OCI-LY1 (cell line): Measurements from ENCODE around the gene DYDC2.
"Not testable (repeated sequence)": the region's sequence is repeated elsewhere in the genome, so short reads cannot be mapped to it uniquely, and the experiment has no call there.

Source experiments
- H2AFZ ChIP-seq: fragments of 200-600 bp; sonication (generic), shearing (Covaris generic); 2 replicates; pipeline ENCODE4 v1.6.0; 2014; ENCODE audit warnings: antibody characterized with exemption, mild to moderate bottlenecking, low read length
- H3F3A ChIP-seq: fragments of 200-600 bp; sonication (generic), shearing (Covaris generic); 2 replicates; pipeline ENCODE4 v1.6.0; 2014; ENCODE audit warnings: mild to moderate bottlenecking, antibody characterized with exemption, low read length, moderate library complexity; ENCODE audit not compliant: insufficient read depth
- H3K27ac ChIP-seq: fragments of 200-600 bp; sonication (generic); 2 replicates; pipeline ENCODE4 v1.5.1; 2014; ENCODE audit warnings: low read length, mixed run types, mild to moderate bottlenecking, low read depth; ENCODE audit not compliant: poor library complexity, severe bottlenecking
- H3K27me3 ChIP-seq: fragments of 200-600 bp; sonication (generic); 2 replicates; pipeline ENCODE4 v1.6.0; 2014; ENCODE audit warnings: antibody characterized with exemption, mild to moderate bottlenecking, low read length, moderate library complexity; ENCODE audit not compliant: insufficient read depth
- H3K36me3 ChIP-seq: fragments of 200-600 bp; sonication (generic); 2 replicates; pipeline ENCODE4 v1.6.1; 2014; ENCODE audit warnings: mild to moderate bottlenecking, antibody characterized with exemption, low read length, moderate library complexity, mixed read lengths; ENCODE audit not compliant: insufficient read depth
- H3K4me1 ChIP-seq: fragments of 200-600 bp; sonication (generic); 2 replicates; pipeline ENCODE4 v1.5.1; 2014; ENCODE audit warnings: mild to moderate bottlenecking, low read length, moderate library complexity; ENCODE audit not compliant: insufficient read depth, severe bottlenecking
- H3K4me2 ChIP-seq: fragments of 200-600 bp; sonication (generic), shearing (Covaris generic); 2 replicates; pipeline ENCODE4 v1.6.1; 2014; ENCODE audit warnings: low read length
- H3K4me3 ChIP-seq: fragments of 200-600 bp; sonication (generic); 2 replicates; pipeline ENCODE4 v1.5.1; 2014; ENCODE audit warnings: low read length, low read depth, mild to moderate bottlenecking, mixed read lengths; ENCODE audit not compliant: poor library complexity, severe bottlenecking
- H3K79me2 ChIP-seq: fragments of 200-600 bp; shearing (Covaris generic); 2 replicates; pipeline ENCODE4 v1.6.1; 2016; ENCODE audit warnings: mixed run types, low read length, mixed read lengths; ENCODE audit not compliant: insufficient read depth
- H3K9ac ChIP-seq: fragments of 200-600 bp; sonication (generic), shearing (Covaris generic); 2 replicates; pipeline ENCODE4 v1.6.1; 2014; ENCODE audit warnings: mild to moderate bottlenecking, low read length, mixed read lengths
- H3K9me2 ChIP-seq: fragments of 200-600 bp; sonication (generic), shearing (Covaris generic); 2 replicates; pipeline ENCODE4 v1.6.1; 2014; ENCODE audit warnings: low read depth, mild to moderate bottlenecking, low read length, mixed read lengths
- H3K9me3 ChIP-seq: fragments of 200-600 bp; shearing (Covaris generic); 2 replicates; pipeline ENCODE4 v1.6.1; 2014; ENCODE audit warnings: low read length, mixed read lengths
- H4K20me1 ChIP-seq: fragments of 200-600 bp; sonication (generic), shearing (Covaris generic); 2 replicates; pipeline ENCODE4 v1.6.0; 2016; ENCODE audit warnings: mild to moderate bottlenecking, low read length; ENCODE audit not compliant: insufficient read depth
- EZH2 ChIP-seq: fragments of 200-600 bp; sonication (generic), shearing (Covaris generic); IDR thresholded peaks from 2 replicates; pipeline ENCODE4 v1.8.0; 2017; ENCODE audit warnings: borderline replicate concordance, mixed run types, mild to moderate bottlenecking, antibody characterized with exemption, low read length, moderate library complexity, mixed read lengths
- TF ChIP-seq, protein P1 (sequence below): fragments of 200-600 bp; sonication (generic), shearing (Covaris generic); IDR thresholded peaks from 2 replicates; pipeline ENCODE4 v1.5.1; 2017; ENCODE audit warnings: mild to moderate bottlenecking, antibody characterized with exemption, low read length, moderate library complexity, mixed read lengths

DYDC2 gene

DNA sequence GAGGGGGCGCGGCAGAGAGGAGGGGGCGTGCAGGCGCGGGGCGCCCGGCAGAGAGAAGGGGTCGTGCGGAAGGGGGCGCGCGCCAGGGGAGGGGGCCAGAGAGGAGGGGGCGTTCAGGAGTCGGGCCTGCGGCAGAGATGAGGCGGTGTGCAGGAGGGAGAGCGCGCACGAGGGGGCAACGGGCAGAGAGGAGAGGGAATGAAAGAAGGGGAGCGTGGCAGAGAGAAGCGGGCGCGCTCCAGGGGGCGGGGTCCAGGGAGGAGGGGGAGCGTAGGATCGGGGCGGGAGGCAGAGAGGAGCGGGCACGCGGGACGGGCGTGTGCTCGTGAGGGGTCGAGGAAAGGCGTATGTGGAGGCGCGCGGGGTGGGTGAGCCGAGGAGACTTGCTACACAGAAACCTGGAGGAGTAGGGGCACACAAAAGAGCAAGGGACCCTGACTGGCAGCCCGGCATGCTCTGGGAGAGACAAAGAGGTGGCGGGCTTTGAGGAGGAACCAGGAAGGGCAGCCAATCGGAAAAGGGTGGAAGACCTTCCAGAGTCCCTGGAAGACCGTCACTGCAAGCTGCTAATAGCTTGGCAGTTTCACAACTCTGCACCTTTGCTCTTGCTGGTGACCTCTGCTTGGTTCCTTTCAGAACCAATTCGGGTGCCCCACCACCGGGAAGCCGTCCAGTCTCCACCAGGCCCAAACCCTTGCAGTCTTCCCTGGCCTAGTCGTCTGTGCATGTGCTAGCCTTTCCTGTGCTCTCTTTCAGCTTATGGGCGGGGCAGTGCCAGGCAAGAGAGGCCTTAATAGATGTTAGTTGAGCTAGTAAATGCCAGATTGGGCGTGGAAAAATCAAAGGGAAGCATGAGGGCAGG is 639 bp downstream of the DYDC2 start:
- Histone ChIP-seq H3K27me3 (no peaks in the 10 kb centered on the region), H3K4me3 (no peak overlapping the region), H3K79me2 (no peaks in the 10 kb centered on the region), H3F3A (no peaks in the 10 kb centered on the region), H3K9me3 (no peaks in the 10 kb centered on the region), H3K9ac (no peak overlapping the region), H4K20me1 (no peaks in the 10 kb centered on the region), H3K9me2 (no peaks in the 10 kb centered on the region), H3K36me3 (no peaks in the 10 kb centered on the region), H2AFZ (no peak overlapping the region), H3K4me1 (no peaks in the 10 kb centered on the region), H3K4me2 (no peak overlapping the region), H3K27ac (no peak overlapping the region)
- no peak for TF ChIP-seq EZH2
- TF ChIP-seq, protein P1, sequence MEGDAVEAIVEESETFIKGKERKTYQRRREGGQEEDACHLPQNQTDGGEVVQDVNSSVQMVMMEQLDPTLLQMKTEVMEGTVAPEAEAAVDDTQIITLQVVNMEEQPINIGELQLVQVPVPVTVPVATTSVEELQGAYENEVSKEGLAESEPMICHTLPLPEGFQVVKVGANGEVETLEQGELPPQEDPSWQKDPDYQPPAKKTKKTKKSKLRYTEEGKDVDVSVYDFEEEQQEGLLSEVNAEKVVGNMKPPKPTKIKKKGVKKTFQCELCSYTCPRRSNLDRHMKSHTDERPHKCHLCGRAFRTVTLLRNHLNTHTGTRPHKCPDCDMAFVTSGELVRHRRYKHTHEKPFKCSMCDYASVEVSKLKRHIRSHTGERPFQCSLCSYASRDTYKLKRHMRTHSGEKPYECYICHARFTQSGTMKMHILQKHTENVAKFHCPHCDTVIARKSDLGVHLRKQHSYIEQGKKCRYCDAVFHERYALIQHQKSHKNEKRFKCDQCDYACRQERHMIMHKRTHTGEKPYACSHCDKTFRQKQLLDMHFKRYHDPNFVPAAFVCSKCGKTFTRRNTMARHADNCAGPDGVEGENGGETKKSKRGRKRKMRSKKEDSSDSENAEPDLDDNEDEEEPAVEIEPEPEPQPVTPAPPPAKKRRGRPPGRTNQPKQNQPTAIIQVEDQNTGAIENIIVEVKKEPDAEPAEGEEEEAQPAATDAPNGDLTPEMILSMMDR: no peak

DNA sequence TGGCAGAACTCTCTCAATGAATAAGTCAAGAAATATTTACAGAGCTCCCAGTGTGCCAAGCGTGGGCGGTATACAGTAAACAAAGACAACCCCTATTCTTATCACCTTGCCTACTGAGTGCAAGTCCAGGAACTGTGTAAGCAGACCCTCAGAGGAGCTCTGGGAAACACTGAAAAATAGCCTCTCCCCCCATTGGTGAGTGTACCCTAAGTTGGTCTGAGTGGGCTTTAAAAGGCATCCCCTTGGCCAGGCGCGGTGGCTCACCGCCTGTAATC is 1.2 kb downstream of the DYDC2 start:
- Histone ChIP-seq H3K9me2 (no peaks in the 10 kb centered on the region), H3K4me2 (no peak overlapping the region), H3K79me2 (no peaks in the 10 kb centered on the region), H3K36me3 (no peaks in the 10 kb centered on the region), H2AFZ (no peak overlapping the region), H3K27me3 (no peaks in the 10 kb centered on the region), H3K9me3 (no peaks in the 10 kb centered on the region), H3K4me1 (no peaks in the 10 kb centered on the region), H3K27ac (no peak overlapping the region), H3K4me3 (no peak overlapping the region), H3F3A (no peaks in the 10 kb centered on the region), H3K9ac (no peak overlapping the region), H4K20me1 (no peaks in the 10 kb centered on the region)
- TF ChIP-seq, protein P1: no peak
- TF ChIP-seq EZH2: no peak

DNA sequence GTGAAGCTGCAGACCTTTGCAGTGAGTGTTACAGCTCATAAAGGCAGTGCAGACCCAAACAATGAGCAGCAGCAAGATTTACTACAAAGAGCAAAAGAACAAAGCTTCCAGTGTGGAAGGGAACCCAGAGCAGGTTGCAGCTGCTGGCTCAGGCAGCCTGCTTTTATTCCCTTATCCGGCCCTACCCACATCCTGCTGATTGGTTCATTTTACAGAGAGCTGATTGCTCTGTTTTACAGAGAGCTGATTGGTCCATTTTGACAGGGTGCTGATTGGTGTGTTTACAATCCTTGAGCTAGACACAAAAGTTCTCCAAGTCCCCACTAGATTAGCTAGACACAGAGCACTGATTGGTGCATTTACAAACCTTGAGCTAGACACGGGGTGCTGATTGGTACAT is 2.3 kb downstream of the DYDC2 start:
- H3K9me3 ChIP-seq, H3K9me2 ChIP-seq, H3K4me1 ChIP-seq, H3K79me2 ChIP-seq, H3K4me3 ChIP-seq, H3K27me3 ChIP-seq, H4K20me1 ChIP-seq, H3F3A ChIP-seq, H3K9ac ChIP-seq, H3K4me2 ChIP-seq, H3K36me3 ChIP-seq, H3K27ac ChIP-seq, H2AFZ ChIP-seq: not testable (repeated sequence)

DNA sequence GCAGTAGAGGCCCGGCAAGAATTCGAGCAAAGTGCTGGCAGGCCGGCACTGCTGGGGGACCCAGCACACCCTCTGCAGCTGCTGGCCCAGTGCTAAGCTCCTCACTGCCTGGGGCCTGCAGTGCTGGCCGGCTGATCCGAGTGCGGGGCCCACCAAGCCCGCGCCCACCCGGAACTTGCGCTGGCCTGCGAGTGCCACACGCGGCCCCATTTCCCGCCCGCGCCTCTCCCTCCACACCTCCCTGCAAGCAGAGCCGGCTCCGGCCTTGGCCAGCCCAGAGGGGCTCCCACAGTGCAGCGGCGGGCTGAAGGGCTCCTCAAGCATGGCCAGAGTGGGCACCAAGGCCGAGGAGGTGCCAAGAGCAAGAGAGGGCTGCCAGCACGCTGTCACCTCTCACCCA is 3.1 kb downstream of the DYDC2 start:
- Histone ChIP-seq H3F3A (no peaks in the 10 kb centered on the region), H3K79me2 (no peaks in the 10 kb centered on the region), H3K4me2 (no peak overlapping the region), H3K27me3 (no peaks in the 10 kb centered on the region), H3K4me3 (no peak overlapping the region), H3K9me3 (no peaks in the 10 kb centered on the region), H2AFZ (no peak overlapping the region), H3K9ac (no peak overlapping the region), H3K27ac (no peak overlapping the region), H4K20me1 (no peaks in the 10 kb centered on the region), H3K4me1 (no peaks in the 10 kb centered on the region), H3K9me2 (no peaks in the 10 kb centered on the region), H3K36me3 (no peaks in the 10 kb centered on the region)
- TF ChIP-seq, protein P1: no peak
- no peak for TF ChIP-seq EZH2
